GM21447 (cell line): Measurements from ENCODE around the gene TRAF1.

ENCODE experiments used
- ATAC-seq: cut with Tn5 transposase; IDR thresholded peaks from one replicate; pipeline ENCODE4 v1.9.1; 2021; ENCODE audit not compliant: unreplicated experiment

The TRAF1 gene

DNA sequence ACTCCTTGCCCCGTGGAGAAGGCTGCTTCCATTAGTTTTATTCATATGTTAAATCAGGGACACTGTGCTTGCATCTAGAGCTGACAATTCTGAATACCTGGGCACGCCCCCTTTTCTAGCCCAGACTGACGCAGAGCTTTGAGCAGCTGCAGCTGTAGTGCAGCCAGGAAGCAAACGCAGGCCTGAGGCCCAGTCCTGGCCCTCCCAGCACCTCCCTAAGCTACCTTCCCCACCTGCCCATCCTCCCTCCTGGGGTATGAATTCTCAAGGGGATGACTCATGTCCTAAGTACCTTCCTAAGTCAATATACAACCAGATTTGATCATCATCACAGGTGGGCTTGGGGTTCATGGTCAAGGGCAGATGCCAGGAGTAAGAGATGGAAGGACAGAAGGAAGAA lies 53.1 kb downstream of the TRAF1 start:
- ATAC-seq = no peak

DNA sequence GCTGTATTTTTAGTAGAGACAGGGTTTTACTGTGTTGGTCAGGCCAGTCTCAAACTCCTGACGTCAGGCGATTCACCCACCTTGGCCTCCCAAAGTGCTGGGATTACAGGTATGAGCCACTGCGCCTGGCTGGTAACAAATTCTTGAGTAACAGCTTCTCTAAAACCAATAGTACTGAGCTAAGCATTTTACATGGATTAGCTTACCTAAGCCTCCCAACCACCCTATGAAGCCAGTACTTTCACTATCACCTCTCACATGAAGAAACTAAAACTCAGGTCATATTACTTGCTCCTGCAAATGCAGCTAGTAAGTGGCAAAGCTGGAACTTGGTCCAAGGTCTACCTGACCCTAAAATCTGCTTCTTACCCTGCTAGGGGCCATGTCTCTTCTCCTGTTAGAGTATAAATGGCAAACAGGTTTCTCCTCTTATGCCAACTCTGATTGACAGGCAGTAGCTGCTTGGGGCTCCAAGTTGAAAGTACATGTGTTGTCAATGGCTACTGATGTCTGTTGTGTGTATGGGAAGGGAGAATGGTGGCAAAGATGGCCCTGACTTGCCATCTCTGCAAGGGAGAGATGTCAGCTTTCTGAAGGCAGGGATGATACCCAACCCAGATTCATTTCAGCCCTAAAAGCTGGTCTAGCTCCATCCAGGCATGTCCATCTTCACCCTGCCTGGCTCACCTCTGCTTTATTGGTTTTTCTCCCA lies 53.6 kb downstream of the TRAF1 start:
- ATAC-seq = no peak

- ATAC-seq = no peak
Measured at GRCh38 chr9:120870206-120870605, 56.4 kb downstream of the TRAF1 start.

GRCh38 chr9:120869726-120870125 lies 56.9 kb downstream of the TRAF1 start:
- ATAC-seq = no peak

DNA sequence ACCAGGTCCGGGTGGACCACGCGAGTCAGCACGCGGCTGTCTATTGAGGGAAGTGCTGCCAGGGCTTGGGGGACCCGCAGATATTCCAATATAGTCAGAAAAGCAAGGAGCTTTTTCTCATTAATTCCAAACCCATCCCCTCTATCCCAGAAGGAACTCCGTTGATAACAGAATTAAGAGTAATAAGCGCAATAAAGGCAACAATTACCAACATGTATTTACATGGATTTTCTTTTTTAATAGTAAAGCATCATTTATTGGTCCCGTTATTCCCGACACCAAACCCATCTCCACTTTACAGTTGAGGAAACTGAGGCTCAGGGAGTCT lies 57.3 kb downstream of the TRAF1 start:
- ATAC-seq = no peak

- peak; percentile 79 for ATAC-seq
Measured at GRCh38 chr9:120868676-120869359, 57.8 kb downstream of the TRAF1 start.

DNA sequence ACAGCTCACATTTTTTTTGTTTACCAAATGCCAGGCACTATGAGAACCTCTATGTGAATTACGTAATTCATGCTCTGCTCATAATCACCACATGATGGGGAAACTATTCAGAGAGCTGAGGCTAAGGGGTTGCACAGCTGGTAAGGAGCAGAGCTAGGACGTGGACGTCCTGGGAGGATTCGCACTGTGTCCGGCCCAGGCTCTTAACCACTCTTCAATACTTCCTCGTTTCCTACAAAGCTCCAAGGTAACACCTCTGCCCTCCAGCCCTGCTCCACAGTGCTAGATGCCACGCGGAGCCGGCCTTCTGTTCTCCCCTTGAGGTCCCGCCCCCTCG lies 58.3 kb downstream of the TRAF1 start:
- no peak for ATAC-seq

DNA sequence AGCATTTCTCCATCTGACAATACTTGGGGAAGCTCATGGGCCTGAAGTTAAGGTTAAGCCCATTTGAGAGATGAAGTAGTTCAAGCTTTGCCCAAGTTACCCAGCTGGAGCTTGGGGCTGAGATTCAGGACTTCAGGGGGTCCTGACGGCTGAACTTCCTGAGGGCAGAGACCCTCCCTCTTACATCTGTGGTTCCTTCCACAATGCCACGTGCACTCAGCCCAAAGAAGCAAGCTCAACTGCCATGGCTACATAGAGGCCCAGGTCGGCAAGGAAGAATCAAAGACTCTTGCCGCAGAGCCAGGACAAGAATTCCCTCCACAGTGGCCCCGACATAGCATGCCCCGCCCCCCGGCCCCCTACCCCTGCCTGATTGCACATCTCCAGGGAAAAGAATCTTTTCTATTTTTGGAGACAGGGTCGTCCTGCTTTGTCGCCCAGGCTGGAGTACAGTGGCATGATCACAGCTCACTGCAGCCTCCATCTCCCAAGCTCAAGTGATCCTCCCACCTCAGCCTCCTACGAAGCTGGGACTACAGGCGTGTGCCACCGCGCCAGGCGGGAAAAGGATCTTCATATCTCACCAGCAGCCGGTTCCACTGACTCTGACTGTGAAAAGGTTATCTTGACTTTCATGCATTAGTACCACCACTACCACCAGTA lies 58.8 kb downstream of the TRAF1 start:
- no peak for ATAC-seq

- ATAC-seq = no peak
Measured at GRCh38 chr9:120866651-120867050, 59.9 kb downstream of the TRAF1 start.

- no peak for ATAC-seq
Measured at GRCh38 chr9:120865809-120866208, 60.8 kb downstream of the TRAF1 start.

DNA sequence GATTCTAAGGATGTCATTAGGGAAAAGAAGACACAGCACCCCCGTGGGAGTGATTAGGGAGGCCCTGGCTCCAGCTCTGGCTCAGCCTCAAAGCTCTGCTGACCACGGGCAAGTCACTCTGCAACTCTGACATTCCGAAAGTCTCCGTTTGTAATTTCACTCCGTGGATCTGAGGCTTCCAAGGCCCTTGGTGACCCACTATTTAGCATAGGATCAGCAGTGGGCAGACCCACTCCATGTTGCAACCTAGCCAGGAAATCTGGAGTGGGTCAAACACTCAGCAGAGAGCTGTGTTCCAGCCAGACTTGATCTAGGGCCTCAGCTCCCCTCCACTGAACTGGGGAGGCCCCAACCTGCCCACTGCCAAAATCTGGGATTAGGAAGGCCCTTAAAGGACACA lies 61.4 kb downstream of the TRAF1 start:
- no peak for ATAC-seq

DNA sequence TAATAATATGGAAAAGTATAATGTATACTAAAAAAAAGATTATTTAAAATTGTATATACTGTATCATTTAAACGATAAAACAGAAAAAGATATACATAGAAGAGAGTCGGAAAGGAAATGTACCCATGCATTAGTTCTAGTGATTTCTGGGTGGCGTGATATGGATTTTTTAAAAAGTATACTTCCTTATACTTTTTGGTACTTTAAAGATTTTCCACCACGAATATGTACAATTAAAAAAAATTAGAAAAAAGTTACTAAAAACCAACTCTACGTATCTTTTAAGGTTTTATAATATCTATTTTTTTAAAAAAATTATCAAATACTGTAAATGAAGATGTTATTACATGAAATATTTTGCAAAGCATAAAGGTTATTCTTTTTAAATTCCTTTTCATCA lies 61.9 kb downstream of the TRAF1 start:
- no peak for ATAC-seq

DNA sequence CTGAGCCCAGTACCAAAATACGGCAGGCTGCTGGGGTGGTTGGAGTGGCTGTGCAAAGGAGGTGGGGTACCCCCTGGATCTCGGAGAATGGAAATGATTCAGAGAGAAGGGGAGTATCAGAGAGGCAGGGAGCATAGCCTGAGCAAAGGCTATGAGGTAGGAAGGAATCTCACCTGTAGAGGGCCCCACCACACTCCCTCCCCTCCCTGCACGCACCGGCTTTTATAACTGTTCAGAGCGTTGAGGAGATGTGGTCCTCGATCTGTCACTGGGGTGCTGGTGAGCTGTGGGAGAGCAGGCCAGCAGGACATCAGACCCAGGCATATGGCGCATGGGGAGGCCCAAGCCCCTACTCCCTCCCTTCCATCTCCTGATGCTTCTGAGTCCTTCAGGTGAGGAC lies 62.8 kb downstream of the TRAF1 start:
- no peak for ATAC-seq

DNA sequence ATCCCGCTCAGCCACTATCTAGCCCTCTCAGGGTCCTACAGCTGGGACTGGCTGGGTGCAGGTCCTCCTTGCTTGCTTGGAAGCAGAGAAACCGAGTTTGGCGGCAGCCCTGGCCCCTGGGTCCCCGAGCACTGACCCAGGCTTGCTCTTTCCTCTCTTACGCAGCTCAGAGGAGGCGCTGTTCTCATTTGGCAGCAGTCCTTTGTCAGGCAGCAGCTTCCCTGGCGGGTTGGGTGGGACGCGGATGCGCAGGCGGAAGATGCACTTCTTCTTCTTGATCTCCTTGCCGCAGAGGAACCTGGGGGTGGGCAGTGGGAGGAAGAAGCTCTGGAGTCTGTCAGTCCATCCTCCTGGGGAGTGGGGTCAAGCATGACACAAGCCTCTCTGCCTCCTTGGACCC lies 64.1 kb downstream of the TRAF1 start:
- no peak for ATAC-seq

DNA sequence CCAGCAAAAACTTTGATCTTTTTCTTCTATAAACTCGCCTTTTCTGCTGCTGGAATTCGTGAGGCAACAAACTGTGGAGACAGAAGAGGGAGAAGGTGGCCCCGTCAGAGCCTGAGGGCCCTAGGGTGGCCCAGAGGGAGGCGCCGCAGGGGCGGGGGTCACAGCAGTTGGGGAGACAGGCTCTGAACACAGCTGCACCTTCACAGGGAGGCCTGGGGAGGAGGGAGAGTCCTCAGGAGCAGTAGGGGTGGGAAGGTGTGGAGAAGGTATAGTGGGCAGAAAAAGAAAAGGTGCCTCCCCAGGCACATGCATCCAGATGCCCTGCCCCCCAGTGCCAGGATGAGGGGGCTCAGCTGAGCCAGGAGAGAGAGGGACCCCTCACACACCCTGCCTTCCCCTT lies 64.7 kb downstream of the TRAF1 start:
- no peak for ATAC-seq

GRCh38 chr9:120860083-120860482 lies 66.5 kb downstream of the TRAF1 start:
- ATAC-seq = no peak

- no peak for ATAC-seq
Measured at GRCh38 chr9:120859361-120859760, 67.2 kb downstream of the TRAF1 start.

- no peak for ATAC-seq
Measured at GRCh38 chr9:120857902-120858301, 68.7 kb downstream of the TRAF1 start.

DNA sequence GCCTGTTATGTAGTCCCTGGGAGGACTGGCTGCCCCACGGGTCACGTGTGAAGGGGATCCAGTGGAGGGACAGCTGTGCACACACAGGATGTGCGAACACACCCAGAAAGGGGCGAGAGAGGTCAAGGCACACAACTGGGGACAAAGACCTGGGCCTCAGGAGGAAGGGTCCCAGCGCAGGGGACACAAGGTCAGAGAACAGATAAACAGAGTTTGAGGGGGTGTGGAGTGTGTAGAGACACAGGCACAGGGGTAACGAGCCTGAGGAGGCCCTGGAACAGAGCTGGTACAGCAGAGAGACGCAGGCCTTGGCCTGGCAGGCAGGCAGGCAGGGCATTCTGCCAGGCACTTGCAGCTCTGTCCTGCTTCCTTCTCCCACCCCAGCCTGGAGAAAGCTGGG lies 69.1 kb downstream of the TRAF1 start:
- ATAC-seq = no peak

- no peak for ATAC-seq
Measured at GRCh38 chr9:120856700-120857099, 69.9 kb downstream of the TRAF1 start.

DNA sequence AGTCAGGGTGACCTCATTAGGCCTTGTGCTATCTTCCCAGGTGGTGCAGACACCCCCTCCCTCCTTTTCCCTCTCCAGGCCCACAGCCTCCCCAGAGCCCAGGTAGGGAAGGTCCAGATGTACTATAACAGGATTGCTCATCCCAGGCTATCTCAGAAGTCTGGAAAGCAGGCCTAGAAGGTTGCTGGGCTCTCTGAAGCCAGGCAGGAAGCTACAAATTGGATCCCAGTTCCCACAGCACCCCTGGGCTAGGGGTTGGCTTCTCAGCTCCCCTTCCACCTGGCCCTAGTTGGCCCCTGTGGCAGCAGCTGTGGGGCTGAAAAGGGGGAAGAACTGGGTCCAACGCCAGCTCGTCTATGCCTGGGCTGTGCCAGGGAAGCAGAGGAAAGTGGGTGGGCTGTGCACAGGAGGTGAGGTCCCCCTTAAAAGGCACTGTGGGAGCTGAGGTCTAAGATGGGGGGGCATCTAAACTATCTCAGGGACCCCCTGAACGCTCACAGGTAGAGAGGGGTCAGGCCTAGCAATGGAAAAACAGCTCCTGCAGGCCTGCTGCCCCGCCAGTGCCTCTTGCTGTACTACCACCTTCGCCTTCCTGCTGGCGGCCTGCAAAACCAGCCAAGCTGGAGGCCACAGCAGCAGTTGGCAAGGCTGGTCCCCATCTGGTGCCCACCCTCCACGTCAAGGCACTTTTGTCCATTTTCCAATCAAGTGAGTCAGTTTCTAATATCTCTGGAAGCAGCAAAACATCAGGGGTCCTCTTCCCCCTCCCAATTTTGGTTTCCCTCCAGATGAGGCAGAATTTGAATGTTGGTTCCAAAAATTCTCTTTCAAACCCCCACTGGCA lies 70.5 kb downstream of the TRAF1 start:
- ATAC-seq = no peak
